ENCODE data around the gene LONRF3. TPM values are rescaled to one million over a fixed set of nuclear protein-coding genes. Genes with fewer than 3 reads are reported as not detected.

Gene LONRF3
- total and polyA plus RNA-seq, 2 of the 8 experiments (the other 6 are each of a cell fraction or from before 2014, with no cell fraction given): 0.11 TPM; not detected in 1

DNA sequence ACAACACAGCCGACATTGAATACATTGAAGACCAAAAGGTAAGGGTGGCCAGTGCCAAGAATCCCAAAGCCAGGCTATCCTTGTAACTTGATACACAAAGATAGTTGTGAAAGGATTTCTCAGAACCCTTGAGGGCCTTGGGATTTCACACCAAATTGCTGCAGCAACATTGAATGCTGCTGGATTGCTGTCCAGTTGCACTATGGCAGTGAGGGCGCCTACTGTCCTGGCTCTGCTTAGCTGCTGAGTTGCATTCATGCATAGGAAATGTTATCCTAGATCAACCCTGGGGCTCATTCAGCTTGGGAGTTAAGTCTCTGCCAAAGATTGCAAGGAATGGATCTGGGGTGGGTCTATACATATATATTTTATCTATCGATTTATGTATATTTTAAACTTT lies 38.7 kb downstream of the LONRF3 start:
- POLR2A ChIA-PET (ENCODE audit: partially characterized antibody): no interaction called here
- 73% methylated on average over 3 of the region's 3 CpGs; no CpG with 5 or more reads in 1 of the 2 experiments for WGBS, 2 experiments (ENCODE audit: extremely low coverage in 1 of 2, insufficient coverage in 1 of 2, insufficient read length in 1 of 2, insufficient replicate concordance in 2 of 2, low coverage in 1 of 2, low lambda C conversion rate in 2 of 2, missing lambda C conversion rate in 1 of 2)

More for the DNA sequence above, 38.7 kb downstream of the LONRF3 start:
- no peaks in the 10 kb centered on the region for H3K36me3 ChIP-seq (ENCODE audit: control insufficient read depth in 2 of 4, insufficient read depth in 4 of 4, low read length in 3 of 4)
- H3K4ac ChIP-seq (replicated peaks; ENCODE audit: insufficient read length, low read depth, low read length): no peak overlapping the region
- no peak overlapping the region for H4K8ac ChIP-seq (ENCODE audit: extremely low read depth, insufficient read depth, low read length)
- H3K27me3 ChIP-seq (replicated peaks in 1 of 4; ENCODE audit: control insufficient read depth in 3 of 4, extremely low read depth in 1 of 4, insufficient read depth in 3 of 4, low read length in 3 of 4): no peaks in the 10 kb centered on the region
- TF ChIP-seq NRF1 (IDR thresholded peaks at IDR 0.05; ENCODE audit: low read depth, low read length) (no peak), KDM1A (IDR thresholded peaks at IDR 0.05; ENCODE audit: borderline replicate concordance, low read length) (no peak), EGR1 (IDR thresholded peaks at IDR 0.05; ENCODE audit: borderline replicate concordance, low read depth, low read length) (no peak), EZH2 (IDR thresholded peaks at IDR 0.05; ENCODE audit: low read depth, low read length, severe bottlenecking) (no peak), RAD21 (IDR thresholded peaks at IDR 0.05 in 1 of 2, conservative IDR thresholded peaks at IDR 0.05 in 1 of 2; ENCODE audit: low read depth in 2 of 2, low read length in 2 of 2) (no peak), HDAC2 (IDR thresholded peaks at IDR 0.05; ENCODE audit: borderline replicate concordance in 1 of 2, low read depth in 2 of 2, low read length in 2 of 2) (no peak), RFX5 (IDR thresholded peaks at IDR 0.05; ENCODE audit: borderline replicate concordance, low read depth, low read length) (no peak), JUN (IDR thresholded peaks at IDR 0.05; ENCODE audit: low read depth, low read length) (no peak)
- no peak overlapping the region for H2BK5ac ChIP-seq (ENCODE audit: low read depth, low read length)
- no peak overlapping the region for H3K23ac ChIP-seq (ENCODE audit: insufficient read length)
- H3K4me2 ChIP-seq (ENCODE audit: insufficient read depth in 1 of 2, low read depth in 2 of 2, low read length in 2 of 2): no peak overlapping the region
- H3K9me3 ChIP-seq (ENCODE audit: insufficient read depth in 2 of 2, low read depth in 1 of 2, low read length in 1 of 2): no peaks in the 10 kb centered on the region
- H3K56ac ChIP-seq (replicated peaks; ENCODE audit: insufficient read length, low read depth, low read length): no peak overlapping the region
- H4K20me1 ChIP-seq (replicated peaks in 1 of 2; ENCODE audit: control insufficient read depth in 1 of 2, insufficient read depth in 2 of 2, low read length in 2 of 2): no peaks in the 10 kb centered on the region
- H4K5ac ChIP-seq (ENCODE audit: insufficient read length, low read depth, low read length): no peak overlapping the region
- no peak overlapping the region for H3K9ac ChIP-seq (replicated peaks in 1 of 4; ENCODE audit: extremely low read depth in 1 of 4, low read depth in 3 of 4, low read length in 3 of 4)
- no peak overlapping the region for H2BK15ac ChIP-seq (ENCODE audit: low read length)
- CTCF ChIA-PET (ENCODE audit: partially characterized antibody): no interaction called here
- no peak overlapping the region for H2AFZ ChIP-seq (ENCODE audit: low read length)
- no peak overlapping the region for H3K14ac ChIP-seq (ENCODE audit: insufficient read length)
- H3K79me1 ChIP-seq (ENCODE audit: low read depth, low read length): no peaks in the 10 kb centered on the region
- H3K23me2 ChIP-seq (ENCODE audit: low read depth, low read length): no peaks in the 10 kb centered on the region
- no peak overlapping the region for H3K4me3 ChIP-seq (ENCODE audit: extremely low read depth in 1 of 4, insufficient read depth in 2 of 4, low read depth in 3 of 4, low read length in 4 of 4)
- no peak overlapping the region for H2AK5ac ChIP-seq (ENCODE audit: low read depth, low read length)
- no peak overlapping the region for H3K27ac ChIP-seq (ENCODE audit: low read depth, low read length)
- no peak overlapping the region for H4K91ac ChIP-seq (replicated peaks; ENCODE audit: insufficient read length, low read length)
- no peak overlapping the region for H2BK12ac ChIP-seq (ENCODE audit: low read depth, low read length)
- DNase-seq (ENCODE audit: low read depth in 1 of 2, low spot score in 2 of 2) (no peak), FAIRE-seq (no peak)
- H2BK120ac ChIP-seq (replicated peaks; ENCODE audit: low read depth, low read length): no peak overlapping the region
- H2BK20ac ChIP-seq (ENCODE audit: low read length): no peak overlapping the region
- H3K4me1 ChIP-seq (replicated peaks in 1 of 4; ENCODE audit: control insufficient read depth in 3 of 4, insufficient read depth in 4 of 4, low read length in 3 of 4): no peaks in the 10 kb centered on the region
- H3K79me2 ChIP-seq (ENCODE audit: control insufficient read depth in 1 of 2, insufficient read depth in 2 of 2, low read length in 2 of 2): no peaks in the 10 kb centered on the region
- no peak overlapping the region for H3K18ac ChIP-seq (ENCODE audit: extremely low read depth, low read length)
